HG03280 (cell line): Measurements from ENCODE around the gene SERPINB8.
"Not testable (repeated sequence)": the region's sequence is repeated elsewhere in the genome, so short reads cannot be mapped to it uniquely, and the experiment has no call there.

Experiments used
- ATAC-seq: cut with Tn5 transposase; IDR thresholded peaks from one replicate; pipeline ENCODE4 v1.9.1; 2021; ENCODE audit warnings: mild to moderate bottlenecking, moderate library complexity; ENCODE audit not compliant: unreplicated experiment

The SERPINB8 gene

GRCh38 chr18:63969942-63970808 lies at the start of gene SERPINB8:
Gene SERPINB8, plus strand, starts transcription at chr18:63970081. Its CDS starts 8,228 bp downstream, at chr18:63978309.
- ATAC-seq, result peak; percentile 88

GRCh38 chr18:63922049-63922448 lies 47.8 kb upstream of the SERPINB8 start:
- ATAC-seq, result no peak

GRCh38 chr18:63924551-63924950 lies 45.3 kb upstream of the SERPINB8 start:
- no peak for ATAC-seq

GRCh38 chr18:63928331-63928730 lies 41.5 kb upstream of the SERPINB8 start:
- ATAC-seq, result no peak

GRCh38 chr18:63929369-63929768 lies 40.5 kb upstream of the SERPINB8 start:
- ATAC-seq, result not testable (repeated sequence)

GRCh38 chr18:63930773-63931354 lies 39.0 kb upstream of the SERPINB8 start:
- ATAC-seq, result no peak

- ATAC-seq, result peak; percentile 97
Measured at GRCh38 chr18:63936156-63936931, 33.5 kb upstream of the SERPINB8 start.

- peak; percentile 16 for ATAC-seq
Measured at GRCh38 chr18:63936932-63937393, 32.9 kb upstream of the SERPINB8 start.

GRCh38 chr18:63940008-63940407 lies 29.9 kb upstream of the SERPINB8 start:
- ATAC-seq, result no peak

- not testable (repeated sequence) for ATAC-seq
Measured at GRCh38 chr18:63940543-63941050, 29.3 kb upstream of the SERPINB8 start.

GRCh38 chr18:63947051-63947790 lies 22.7 kb upstream of the SERPINB8 start:
- no peak for ATAC-seq

- peak; percentile 96 for ATAC-seq
Measured at GRCh38 chr18:63949068-63949737, 20.7 kb upstream of the SERPINB8 start, which contains the start of gene HMSD. Gene HMSD, plus strand, starts transcription at chr18:63949301. Its CDS starts 4,155 bp downstream, at chr18:63953456.

- peak; percentile 34 for ATAC-seq
Measured at GRCh38 chr18:63951302-63951705, 18.6 kb upstream of the SERPINB8 start.

GRCh38 chr18:63953811-63954210 lies 16.1 kb upstream of the SERPINB8 start:
- no peak for ATAC-seq

- ATAC-seq, result no peak
Measured at GRCh38 chr18:63956755-63957154, 13.1 kb upstream of the SERPINB8 start.

- no peak for ATAC-seq
Measured at GRCh38 chr18:63960891-63961290, 9.0 kb upstream of the SERPINB8 start.

GRCh38 chr18:63961435-63961980 lies 8.4 kb upstream of the SERPINB8 start:
- no peak for ATAC-seq

- no peak for ATAC-seq
Measured at GRCh38 chr18:63962137-63962536, 7.7 kb upstream of the SERPINB8 start.

- ATAC-seq, result peak; percentile 84
Measured at GRCh38 chr18:63963615-63964256, 6.1 kb upstream of the SERPINB8 start.
